GM13977 (cell line): ENCODE results near the gene GAS2L2.

ENCODE experiments used
- DNase-seq: peaks from one replicate; pipeline ENCODE4 v3.0.0; 2012; ENCODE audit warnings: low spot score
- CTCF ChIP-seq: IDR thresholded peaks from 2 replicates; pipeline ENCODE4 v1.5.1; 2012; ENCODE audit warnings: mild to moderate bottlenecking, control low read depth; ENCODE audit not compliant: insufficient read depth; ENCODE audit errors: extremely low read depth, missing control alignments
- in situ Hi-C: fragments of 300-500 bp; cut with MboI; formaldehyde crosslinking; loops from one replicate; pipeline ENCODE4 v1.12.0; 2022; ENCODE audit warnings: low sequenced_read_pairs, low pct_unique_long_range_greater_than_20kb, mixed read lengths, inconsistent platforms; ENCODE audit not compliant: unreplicated experiment

Gene GAS2L2

DNA sequence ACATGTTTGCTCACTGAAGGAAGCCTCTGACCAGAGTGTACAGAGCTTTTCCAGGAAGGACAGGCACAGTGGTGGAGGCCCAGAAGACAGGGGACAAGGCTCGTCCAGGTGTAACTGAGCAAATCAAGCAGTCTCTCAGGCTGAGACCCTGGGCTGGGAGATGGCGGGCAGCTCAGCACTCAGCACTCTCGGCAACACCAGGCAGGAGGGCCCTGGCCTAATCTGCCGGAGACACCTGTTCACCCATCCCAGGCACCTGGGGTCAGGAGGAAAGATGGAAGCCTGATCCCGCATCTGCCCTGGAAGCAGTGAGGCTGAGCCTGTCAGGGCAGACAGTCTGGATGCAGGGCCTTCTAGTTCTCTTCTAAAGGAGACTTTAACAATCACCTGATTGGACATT is 16.8 kb downstream of the GAS2L2 start:
- no peak for TF ChIP-seq CTCF
- in situ Hi-C loops: loop anchor here (25.0 kb wide), 1 partner anchor 124 kb away; no protein-coding TSS in a partner anchor
- no peak for DNase-seq

- TF ChIP-seq CTCF: no peak
- peak; percentile 27 for DNase-seq
- in situ Hi-C loops: loop anchor here (25.0 kb wide), 1 partner anchor 123 kb away; no protein-coding TSS in a partner anchor
Measured at GRCh38 chr17:35735036-35735805, 17.8 kb downstream of the GAS2L2 start.

DNA sequence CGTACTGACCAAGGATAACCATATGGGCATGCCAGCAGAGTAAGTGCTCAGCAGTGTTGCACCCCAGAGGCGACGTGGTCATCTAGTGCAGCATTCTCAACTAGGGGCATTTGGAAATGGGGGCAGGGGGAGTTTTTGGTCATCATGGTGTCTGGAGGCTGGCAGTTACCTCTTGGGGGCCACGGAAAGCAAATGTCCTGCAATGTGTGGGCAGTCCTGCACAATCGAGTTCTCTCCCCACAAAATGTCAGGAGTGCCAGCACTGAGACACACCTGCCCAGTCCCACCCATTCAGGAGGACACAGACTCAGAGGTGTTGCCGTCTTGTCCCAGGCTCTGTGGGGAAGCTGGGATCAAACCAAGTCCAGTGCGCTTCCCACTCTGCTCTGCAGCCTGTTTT is 18.6 kb downstream of the GAS2L2 start:
- in situ Hi-C loops: loop anchor here (25.0 kb wide), 1 partner anchor 122 kb away; no protein-coding TSS in a partner anchor
- TF ChIP-seq CTCF: no peak
- DNase-seq: peak; percentile 29

GRCh38 chr17:35733366-35733765 is 19.7 kb downstream of the GAS2L2 start:
- in situ Hi-C loops: loop anchor here (25.0 kb wide), 1 partner anchor 121 kb away; no protein-coding TSS in a partner anchor
- peak; percentile 34 for DNase-seq
- TF ChIP-seq CTCF: no peak

GRCh38 chr17:35732806-35733136 is 20.3 kb downstream of the GAS2L2 start:
- in situ Hi-C loops: loop anchor here (25.0 kb wide), 1 partner anchor 120 kb away; no protein-coding TSS in a partner anchor
- no peak for TF ChIP-seq CTCF
- peak; percentile 36 for DNase-seq

GRCh38 chr17:35731917-35732805 is 20.9 kb downstream of the GAS2L2 start:
- DNase-seq: peak; percentile 51
- in situ Hi-C loops: loop anchor here (25.0 kb wide), 1 partner anchor 120 kb away; no protein-coding TSS in a partner anchor
- TF ChIP-seq CTCF: no peak
